Ecto neural progenitor cell (in vitro differentiated cells): Measurements from ENCODE around the gene LGALS9.
"Not testable (repeated sequence)": the region's sequence is repeated elsewhere in the genome, so short reads cannot be mapped to it uniquely, and the experiment has no call there.

ENCODE experiments used
- DNase-seq: peaks from one replicate; pipeline ENCODE4 v3.0.0-alpha.2; 2018; ENCODE audit warnings: low spot score

The LGALS9 gene

GRCh38 chr17:27686322-27686721 is 55.3 kb downstream of the LGALS9 start:
- DNase-seq: not testable (repeated sequence)

DNA sequence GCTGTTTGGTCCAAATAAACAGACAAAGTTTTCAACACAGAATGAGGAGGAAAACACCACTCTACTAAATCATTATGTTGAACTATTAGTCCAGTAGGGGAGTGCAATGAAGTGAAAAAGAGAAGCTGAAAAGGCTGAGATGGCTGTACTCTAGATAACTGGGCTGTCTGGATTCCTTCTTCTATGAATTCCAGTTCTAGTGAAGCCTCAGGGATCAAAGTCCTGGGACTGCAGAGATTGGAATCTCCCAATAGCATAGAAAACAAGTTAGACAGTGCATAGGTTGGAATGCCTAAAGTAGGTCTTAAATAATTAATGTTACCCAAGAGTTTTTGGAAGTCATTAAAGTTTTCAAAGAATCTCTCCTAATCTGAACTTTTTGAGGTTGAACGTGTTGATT is 59.9 kb downstream of the LGALS9 start:
- no peak for DNase-seq

DNA sequence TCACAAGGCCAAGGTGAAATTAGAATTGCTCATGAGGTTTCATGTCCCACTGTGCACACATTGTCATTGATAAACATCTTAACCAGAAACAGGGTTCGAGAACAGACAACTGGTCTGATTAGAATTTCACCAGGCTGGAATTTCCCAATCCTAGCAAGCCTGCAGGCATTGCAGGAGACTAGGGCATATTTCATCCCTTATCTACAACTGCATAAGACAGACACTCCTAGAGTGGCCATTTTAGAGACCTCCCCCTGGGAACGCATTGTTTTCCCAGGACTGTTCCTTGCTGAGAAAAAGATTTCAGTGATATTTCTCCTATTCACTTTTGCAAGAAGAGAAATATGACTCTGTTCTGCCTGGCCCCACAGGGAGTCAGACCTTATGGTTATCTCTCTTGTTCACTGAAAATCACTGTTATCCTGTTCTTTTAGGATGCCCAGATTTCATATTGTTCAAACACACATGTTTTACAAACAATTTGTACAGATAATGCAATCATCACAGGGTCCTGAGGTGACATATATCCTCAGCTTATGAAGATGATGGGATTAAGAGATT is 64.3 kb downstream of the LGALS9 start:
- DNase-seq: not testable (repeated sequence)
